Measurements from ENCODE around the gene MAPK7.

Gene MAPK7

DNA sequence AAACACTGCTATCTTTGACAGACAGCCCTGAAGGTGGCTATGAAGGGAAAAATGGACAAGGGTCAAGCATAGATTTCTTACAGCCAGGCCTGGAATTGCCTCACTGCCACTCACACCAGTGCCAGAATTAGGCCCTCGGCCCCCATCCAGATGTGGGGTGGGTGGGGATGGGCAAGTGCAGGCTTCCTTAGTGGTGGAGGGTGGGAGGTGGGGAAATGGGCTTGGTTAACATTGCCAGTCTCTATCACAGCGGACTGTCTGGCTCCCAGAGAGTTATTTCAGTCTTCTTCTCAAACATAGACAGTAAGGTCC is 40.6 kb upstream of the MAPK7 start:
- DNase-seq (ENCODE audit: low read depth), result no peak
- no peak overlapping the region for H3K4me3 ChIP-seq (ENCODE audit: control insufficient read depth, low read depth, low read length)
- TF ChIP-seq CTCF (conservative IDR thresholded peaks at IDR 0.05; ENCODE audit: control insufficient read depth, insufficient read depth, low read depth, low read length), result no peak

DNA sequence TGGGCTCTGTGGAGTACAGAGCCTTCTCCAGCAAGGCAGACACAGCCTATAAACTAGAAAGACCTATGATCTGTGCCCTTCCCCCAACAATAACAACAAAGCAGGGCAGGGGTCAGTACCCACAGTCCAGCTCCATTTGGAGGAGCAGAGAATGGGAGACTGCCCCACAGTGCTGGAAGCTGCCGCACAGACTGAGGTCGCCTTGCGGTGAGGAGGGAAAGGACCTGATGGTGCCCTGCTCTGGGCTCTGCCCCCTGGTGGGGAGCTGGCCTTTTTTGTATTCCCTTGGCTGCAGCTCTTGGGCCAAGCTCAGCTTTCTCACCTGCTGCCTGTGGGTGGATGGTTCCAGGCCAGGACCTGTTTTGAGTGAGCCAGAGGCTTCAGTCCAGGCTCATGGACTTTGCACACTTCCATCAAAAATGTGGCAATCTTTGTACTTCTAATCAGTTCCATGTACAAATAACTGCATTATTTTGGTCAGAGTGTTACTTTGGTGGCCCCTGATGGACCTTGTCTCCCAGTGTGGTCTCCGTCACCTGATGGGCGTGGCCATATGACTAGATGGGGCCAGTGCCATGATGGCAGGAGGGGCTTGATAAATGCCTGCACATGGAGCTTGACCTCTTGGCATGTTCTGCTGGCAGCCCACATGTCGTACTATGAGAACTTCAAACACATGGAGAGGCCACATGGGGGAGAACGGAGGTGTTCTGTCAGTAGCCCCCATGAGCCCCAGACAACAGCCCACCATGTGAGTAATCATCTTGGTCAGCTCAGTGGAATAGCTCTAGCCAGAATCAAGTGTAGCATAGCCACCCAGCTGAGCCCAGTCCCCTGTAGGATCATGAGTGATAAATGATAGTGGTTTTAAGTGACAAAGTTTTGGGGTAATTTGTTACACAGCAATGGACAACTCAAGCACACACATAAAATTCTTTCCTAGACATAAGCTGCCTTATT is 40.0 kb upstream of the MAPK7 start:
- H3K4me3 ChIP-seq (ENCODE audit: control insufficient read depth, low read depth, low read length), result no peak overlapping the region
- DNase-seq (ENCODE audit: low read depth), result peak; percentile 45
- peak; percentile 46 for TF ChIP-seq CTCF (conservative IDR thresholded peaks at IDR 0.05; ENCODE audit: control insufficient read depth, insufficient read depth, low read depth, low read length)

DNA sequence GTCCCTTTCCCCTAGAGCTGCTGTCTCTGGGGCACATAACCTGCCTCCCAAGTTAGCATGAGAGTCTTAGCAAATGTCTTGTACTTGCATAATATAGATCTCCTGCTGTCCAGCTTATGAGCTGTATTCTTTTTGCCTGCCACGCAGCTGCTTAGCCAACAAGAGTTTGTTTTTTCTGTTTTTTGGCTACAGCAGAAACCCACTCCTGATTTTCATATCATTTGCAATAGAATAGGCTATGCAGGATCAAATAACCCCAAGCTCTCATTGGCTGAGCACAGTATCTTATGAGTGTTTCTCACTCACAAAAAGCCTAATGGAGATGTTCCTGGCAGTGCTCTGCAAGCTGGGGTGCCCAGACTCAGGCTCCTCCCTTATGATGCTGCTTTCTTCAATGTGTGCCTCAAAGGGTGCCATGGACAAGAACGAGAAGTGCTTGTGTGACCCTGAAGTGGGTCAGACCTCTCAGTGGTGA is 38.9 kb upstream of the MAPK7 start:
- H3K4me3 ChIP-seq (ENCODE audit: control insufficient read depth, low read depth, low read length), result no peak overlapping the region
- DNase-seq (ENCODE audit: low read depth), result no peak
- TF ChIP-seq CTCF (conservative IDR thresholded peaks at IDR 0.05; ENCODE audit: control insufficient read depth, insufficient read depth, low read depth, low read length), result no peak

GRCh38 chr17:19341211-19341631 is 37.1 kb upstream of the MAPK7 start:
- no peak for DNase-seq (ENCODE audit: low read depth)
- TF ChIP-seq CTCF (conservative IDR thresholded peaks at IDR 0.05; ENCODE audit: control insufficient read depth, insufficient read depth, low read depth, low read length), result no peak
- no peak overlapping the region for H3K4me3 ChIP-seq (ENCODE audit: control insufficient read depth, low read depth, low read length)

DNA sequence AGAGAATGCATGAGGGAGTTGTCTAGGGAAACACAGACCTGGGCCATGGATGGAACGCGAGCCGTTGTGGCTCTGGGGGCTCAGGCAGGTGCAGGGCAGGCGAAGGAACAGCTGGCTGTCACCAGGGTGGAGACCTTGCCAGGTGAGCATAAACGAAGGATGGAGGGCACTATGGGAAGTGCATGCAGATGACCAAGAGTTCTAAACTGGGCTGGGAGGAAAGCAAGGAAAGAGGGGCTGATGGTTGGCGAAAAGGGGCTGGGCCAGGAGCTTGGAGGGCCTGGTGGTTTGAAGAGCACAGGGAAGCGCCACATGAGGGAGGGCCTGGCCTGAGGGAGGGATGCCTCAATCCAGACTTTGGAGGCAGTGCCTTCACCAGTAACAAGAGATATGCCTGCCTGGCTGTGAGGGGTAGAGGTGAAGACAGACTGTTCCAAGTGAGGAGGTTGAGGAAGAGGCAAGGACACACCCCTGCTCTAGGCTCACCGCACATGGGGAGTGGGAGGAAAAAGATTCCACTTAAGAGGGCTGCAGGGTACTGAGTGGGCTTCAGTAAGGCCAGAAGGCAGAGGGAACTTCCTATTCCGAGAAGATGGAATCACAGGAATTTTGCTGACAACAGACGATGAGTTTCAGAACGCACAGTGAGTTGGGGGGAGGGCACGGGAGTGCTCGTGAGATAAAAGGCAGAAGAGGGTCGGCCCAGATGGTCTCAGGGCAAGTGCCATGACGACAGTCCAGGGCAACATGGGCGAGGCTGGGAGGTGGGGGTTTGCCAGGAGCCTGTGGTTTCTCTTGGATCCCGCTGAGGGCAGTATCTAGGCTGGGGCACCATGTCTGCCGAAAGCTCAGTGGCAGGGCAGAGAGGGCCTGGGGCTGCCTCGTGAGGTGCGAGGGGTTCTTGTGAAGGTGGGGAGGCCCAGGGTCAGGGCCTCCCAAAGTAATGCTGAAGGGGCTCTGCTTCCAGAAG is 36.4 kb upstream of the MAPK7 start:
- DNase-seq (ENCODE audit: low read depth), result no peak

More for the DNA sequence above, 36.4 kb upstream of the MAPK7 start:
- no peak for TF ChIP-seq CTCF (conservative IDR thresholded peaks at IDR 0.05; ENCODE audit: control insufficient read depth, insufficient read depth, low read depth, low read length)
- H3K4me3 ChIP-seq (ENCODE audit: control insufficient read depth, low read depth, low read length), result no peak overlapping the region
